Measurements from ENCODE around the gene GNB5. TPM values are rescaled to one million over a fixed set of nuclear protein-coding genes. Genes with fewer than 3 reads are reported as not detected.

The GNB5 gene
- total RNA-seq, 1 experiment from 2014 or later = 22.8 TPM

GRCh38 chr15:52100807-52101442 lies 90.3 kb downstream of the GNB5 start:
- Histone ChIP-seq H3K4me3 (ENCODE audit: low read depth, low read length, poor library complexity, severe bottlenecking) (no peak overlapping the region), H3K27ac (ENCODE audit: low read depth, low read length, poor library complexity, severe bottlenecking) (no peak overlapping the region), H3K27me3 (replicated peaks; ENCODE audit: insufficient read depth, low read depth, low read length, poor library complexity) (no peaks in the 10 kb centered on the region), H3K36me3 (ENCODE audit: insufficient read depth, low read length, poor library complexity, severe bottlenecking) (no peaks in the 10 kb centered on the region), H3K4me1 (ENCODE audit: insufficient read depth, low read length, poor library complexity, severe bottlenecking) (no peaks in the 10 kb centered on the region), H3K9me3 (ENCODE audit: low read depth, low read length, poor library complexity, severe bottlenecking) (no peaks in the 10 kb centered on the region)
- intact Hi-C loops (cut with micrococcal nuclease; ENCODE audit: unreplicated experiment) = no loop called here
- BruUV-seq (replicated peaks) = no TSS peak
- POLR2A ChIA-PET (ENCODE audit: low non-redundant PET) = no interaction called here
- TF ChIP-seq CTCF (conservative IDR thresholded peaks at IDR 0.05; ENCODE audit: low read depth, low read length) (no peak), EZH2 (IDR thresholded peaks at IDR 0.05; ENCODE audit: borderline replicate concordance, low read depth, low read length, poor library complexity, severe bottlenecking) (no peak)
- CTCF ChIA-PET = no interaction called here
- DNase-seq (ENCODE audit: low spot score) = peak; percentile 86

GRCh38 chr15:52099651-52100272 lies 91.4 kb downstream of the GNB5 start:
- no peaks in the 10 kb centered on the region for H3K36me3 ChIP-seq (ENCODE audit: insufficient read depth, low read length, poor library complexity, severe bottlenecking)
- H3K27ac ChIP-seq (ENCODE audit: low read depth, low read length, poor library complexity, severe bottlenecking) = no peak overlapping the region
- TF ChIP-seq CTCF (conservative IDR thresholded peaks at IDR 0.05; ENCODE audit: low read depth, low read length) = no peak
- TF ChIP-seq EZH2 (IDR thresholded peaks at IDR 0.05; ENCODE audit: borderline replicate concordance, low read depth, low read length, poor library complexity, severe bottlenecking) = no peak
- no peak for DNase-seq (ENCODE audit: low spot score)
- CTCF ChIA-PET = no interaction called here
- no peaks in the 10 kb centered on the region for H3K4me1 ChIP-seq (ENCODE audit: insufficient read depth, low read length, poor library complexity, severe bottlenecking)
- no peaks in the 10 kb centered on the region for H3K9me3 ChIP-seq (ENCODE audit: low read depth, low read length, poor library complexity, severe bottlenecking)
- intact Hi-C loops (cut with micrococcal nuclease; ENCODE audit: unreplicated experiment) = no loop called here
- no peak overlapping the region for H3K4me3 ChIP-seq (ENCODE audit: low read depth, low read length, poor library complexity, severe bottlenecking)
- H3K27me3 ChIP-seq (replicated peaks; ENCODE audit: insufficient read depth, low read depth, low read length, poor library complexity) = no peaks in the 10 kb centered on the region
- BruUV-seq (replicated peaks) = no TSS peak
- POLR2A ChIA-PET (ENCODE audit: low non-redundant PET) = no interaction called here

- no peak overlapping the region for H3K4me3 ChIP-seq (ENCODE audit: low read depth, low read length, poor library complexity, severe bottlenecking)
- no peak for DNase-seq (ENCODE audit: low spot score)
- intact Hi-C loops (cut with micrococcal nuclease; ENCODE audit: unreplicated experiment) = no loop called here
- ChIA-PET CTCF (no interaction called here), POLR2A (ENCODE audit: low non-redundant PET) (no interaction called here)
- BruUV-seq (replicated peaks) = no TSS peak
- no peaks in the 10 kb centered on the region for H3K27me3 ChIP-seq (replicated peaks; ENCODE audit: insufficient read depth, low read depth, low read length, poor library complexity)
- no peak overlapping the region for H3K27ac ChIP-seq (ENCODE audit: low read depth, low read length, poor library complexity, severe bottlenecking)
- H3K9me3 ChIP-seq (ENCODE audit: low read depth, low read length, poor library complexity, severe bottlenecking) = no peaks in the 10 kb centered on the region
- TF ChIP-seq EZH2 (IDR thresholded peaks at IDR 0.05; ENCODE audit: borderline replicate concordance, low read depth, low read length, poor library complexity, severe bottlenecking) = no peak
- TF ChIP-seq CTCF (conservative IDR thresholded peaks at IDR 0.05; ENCODE audit: low read depth, low read length) = no peak
- no peaks in the 10 kb centered on the region for H3K36me3 ChIP-seq (ENCODE audit: insufficient read depth, low read length, poor library complexity, severe bottlenecking)
- H3K4me1 ChIP-seq (ENCODE audit: insufficient read depth, low read length, poor library complexity, severe bottlenecking) = peaks cover 4% of the 10 kb centered on the region
These were observed 92.9 kb downstream of the GNB5 start for GRCh38 chr15:52098323-52098722.

Data from A673 (cell line).